HCT116 (cell line): Measurements from ENCODE around the gene EPHB2.

Experiments used
- POLR2AphosphoS5 ChIP-seq: IDR thresholded peaks from 2 replicates; pipeline ENCODE4 v1.6.1; 2011; ENCODE audit warnings: mild to moderate bottlenecking, low read depth, low read length, moderate library complexity
- TF ChIP-seq, protein P1 (sequence below), 3 experiments: fragments of 200-600 bp in 1 of 3; sonication (generic) in 1 of 3; IDR thresholded peaks in 2 of 3; conservative IDR thresholded peaks in 1 of 3; 2 replicates each; pipeline ENCODE4 v1.5.1; 2012 to 2017; ENCODE audit warnings: low read depth in 2 of 3, low read length in 2 of 3, antibody characterized with exemption in 1 of 3, borderline replicate concordance in 1 of 3, control low read depth in 1 of 3, mild to moderate bottlenecking in 1 of 3, mixed read lengths in 1 of 3, mixed run types in 1 of 3, moderate library complexity in 1 of 3; ENCODE audit not compliant: insufficient read depth in 1 of 3

DNA sequence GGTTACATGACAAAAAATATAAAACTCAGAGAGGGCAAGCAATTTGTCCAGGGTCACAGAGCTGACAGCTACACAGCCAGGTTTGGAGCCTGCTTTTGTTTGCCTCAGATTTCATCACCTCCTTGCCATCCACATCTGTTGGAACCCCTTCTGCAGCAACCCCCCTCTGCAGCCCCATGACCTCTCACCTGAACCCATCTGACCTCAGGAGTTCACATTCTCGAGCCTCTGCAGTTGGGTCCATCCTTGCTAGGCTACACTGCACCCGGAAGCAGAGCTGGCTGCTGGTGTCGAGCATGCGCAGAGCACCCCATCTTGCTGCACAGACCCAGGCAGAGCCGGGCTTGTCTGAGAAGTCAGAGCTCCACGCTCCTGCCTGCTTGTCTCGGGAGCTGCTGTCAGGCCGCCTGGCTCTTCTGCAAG, 47.6 kb upstream of the EPHB2 start:
- TF ChIP-seq, protein P1, sequence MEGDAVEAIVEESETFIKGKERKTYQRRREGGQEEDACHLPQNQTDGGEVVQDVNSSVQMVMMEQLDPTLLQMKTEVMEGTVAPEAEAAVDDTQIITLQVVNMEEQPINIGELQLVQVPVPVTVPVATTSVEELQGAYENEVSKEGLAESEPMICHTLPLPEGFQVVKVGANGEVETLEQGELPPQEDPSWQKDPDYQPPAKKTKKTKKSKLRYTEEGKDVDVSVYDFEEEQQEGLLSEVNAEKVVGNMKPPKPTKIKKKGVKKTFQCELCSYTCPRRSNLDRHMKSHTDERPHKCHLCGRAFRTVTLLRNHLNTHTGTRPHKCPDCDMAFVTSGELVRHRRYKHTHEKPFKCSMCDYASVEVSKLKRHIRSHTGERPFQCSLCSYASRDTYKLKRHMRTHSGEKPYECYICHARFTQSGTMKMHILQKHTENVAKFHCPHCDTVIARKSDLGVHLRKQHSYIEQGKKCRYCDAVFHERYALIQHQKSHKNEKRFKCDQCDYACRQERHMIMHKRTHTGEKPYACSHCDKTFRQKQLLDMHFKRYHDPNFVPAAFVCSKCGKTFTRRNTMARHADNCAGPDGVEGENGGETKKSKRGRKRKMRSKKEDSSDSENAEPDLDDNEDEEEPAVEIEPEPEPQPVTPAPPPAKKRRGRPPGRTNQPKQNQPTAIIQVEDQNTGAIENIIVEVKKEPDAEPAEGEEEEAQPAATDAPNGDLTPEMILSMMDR (IDR thresholded peaks at IDR 0.05 in 2 of 3, conservative IDR thresholded peaks at IDR 0.05 in 1 of 3; ENCODE audit: borderline replicate concordance in 1 of 3, insufficient read depth in 1 of 3, low read depth in 2 of 3, low read length in 2 of 3): no peak
- TF ChIP-seq POLR2AphosphoS5: no peak
